Activated T-cell treated with anti-CD3 and anti-CD28 coated beads, Interleukin-2, amount 50 U/mL, for 1 hour (primary cell): ENCODE results near the gene ARID4B.
"Not testable (repeated sequence)": the region's sequence is repeated elsewhere in the genome, so short reads cannot be mapped to it uniquely, and the experiment has no call there.

Experiments
- DNase-seq: peaks from one replicate; pipeline ENCODE4 v3.0.0-alpha.2; 2020

The ARID4B gene

GRCh38 chr1:235159284-235159683 is 168.7 kb downstream of the ARID4B start:
- DNase-seq: not testable (repeated sequence)

- no peak for DNase-seq
These were observed 169.3 kb downstream of the ARID4B start for GRCh38 chr1:235158680-235159079.

- no peak for DNase-seq
These were observed 170.8 kb downstream of the ARID4B start for GRCh38 chr1:235157150-235157549.

- DNase-seq: no peak
These were observed 171.2 kb downstream of the ARID4B start for GRCh38 chr1:235156740-235157139.

- DNase-seq: no peak
These were observed 171.7 kb downstream of the ARID4B start for GRCh38 chr1:235156265-235156664.

- DNase-seq: no peak
These were observed 175.7 kb downstream of the ARID4B start for GRCh38 chr1:235152235-235152634.

GRCh38 chr1:235151033-235151432 is 176.9 kb downstream of the ARID4B start:
- DNase-seq: no peak

GRCh38 chr1:235149824-235150223 is 178.2 kb downstream of the ARID4B start:
- DNase-seq: no peak

- no peak for DNase-seq
These were observed 180.7 kb downstream of the ARID4B start for GRCh38 chr1:235147269-235147668.

- no peak for DNase-seq
These were observed 182.3 kb downstream of the ARID4B start for GRCh38 chr1:235145639-235146038.

GRCh38 chr1:235142991-235143390 is 185.0 kb downstream of the ARID4B start:
- no peak for DNase-seq

GRCh38 chr1:235139315-235139714 is 188.7 kb downstream of the ARID4B start:
- DNase-seq: no peak

- no peak for DNase-seq
These were observed 189.2 kb downstream of the ARID4B start for GRCh38 chr1:235138821-235139220.

- DNase-seq: no peak
These were observed 191.9 kb downstream of the ARID4B start for GRCh38 chr1:235136111-235136510.

- DNase-seq: no peak
These were observed 193.8 kb downstream of the ARID4B start for GRCh38 chr1:235134171-235134570.

GRCh38 chr1:235133086-235133485 is 194.9 kb downstream of the ARID4B start:
- no peak for DNase-seq

GRCh38 chr1:235131961-235132360 is 196.0 kb downstream of the ARID4B start:
- no peak for DNase-seq

GRCh38 chr1:235130766-235131270 is 197.2 kb downstream of the ARID4B start:
- no peak for DNase-seq

- DNase-seq: no peak
These were observed 198.0 kb downstream of the ARID4B start for GRCh38 chr1:235129774-235130570.

- DNase-seq: peak; percentile 93
These were observed 199.3 kb downstream of the ARID4B start, which contains the start of gene TOMM20 for GRCh38 chr1:235128456-235129328. Gene TOMM20, minus strand, starts transcription at chr1:235128837. Its CDS starts 122 bp downstream, at chr1:235128715.

- peak; percentile 35 for DNase-seq
These were observed 200.1 kb downstream of the ARID4B start for GRCh38 chr1:235127732-235128455.

- no peak for DNase-seq
These were observed 200.8 kb downstream of the ARID4B start for GRCh38 chr1:235127203-235127602.

- DNase-seq: no peak
These were observed 203.3 kb downstream of the ARID4B start for GRCh38 chr1:235124665-235125064.
